Measurements from ENCODE around the gene ERCC4.

ERCC4 gene

GRCh38 chr16:13973321-13974023 is 53.5 kb downstream of the ERCC4 start:
- H3K9ac ChIP-seq (ENCODE audit: low read depth, low read length) = no peak overlapping the region
- H3K9me3 ChIP-seq (ENCODE audit: control insufficient read depth, insufficient read depth, low read length) = no peaks in the 10 kb centered on the region
- H3K4me1 ChIP-seq (ENCODE audit: insufficient read depth, low read length) = no peaks in the 10 kb centered on the region
- H3K36me3 ChIP-seq (ENCODE audit: insufficient read depth, low read length) = no peaks in the 10 kb centered on the region

- Histone ChIP-seq H3K36me3 (ENCODE audit: insufficient read depth, low read length) (no peaks in the 10 kb centered on the region), H3K9ac (ENCODE audit: low read depth, low read length) (no peak overlapping the region), H3K9me3 (ENCODE audit: control insufficient read depth, insufficient read depth, low read length) (peaks cover 7% of the 10 kb centered on the region; the same call in 1 of the 2 replicates), H3K4me1 (ENCODE audit: insufficient read depth, low read length) (no peaks in the 10 kb centered on the region)
Observed at GRCh38 chr16:13977177-13977576, 57.2 kb downstream of the ERCC4 start.

GRCh38 chr16:13982451-13982850 is 62.5 kb downstream of the ERCC4 start:
- Histone ChIP-seq H3K4me1 (ENCODE audit: insufficient read depth, low read length) (no peaks in the 10 kb centered on the region), H3K9me3 (ENCODE audit: control insufficient read depth, insufficient read depth, low read length) (peaks cover 7% of the 10 kb centered on the region; the same call in 1 of the 2 replicates), H3K36me3 (ENCODE audit: insufficient read depth, low read length) (no peaks in the 10 kb centered on the region), H3K9ac (ENCODE audit: low read depth, low read length) (no peak overlapping the region)

- Histone ChIP-seq H3K9me3 (ENCODE audit: control insufficient read depth, insufficient read depth, low read length) (peaks cover 7% of the 10 kb centered on the region; the same call in 1 of the 2 replicates), H3K36me3 (ENCODE audit: insufficient read depth, low read length) (no peaks in the 10 kb centered on the region)
Observed at GRCh38 chr16:13983625-13984024, 63.7 kb downstream of the ERCC4 start.

GRCh38 chr16:13984794-13985193 is 64.8 kb downstream of the ERCC4 start:
- no peak overlapping the region for H3K9ac ChIP-seq (ENCODE audit: low read depth, low read length)
- no peaks in the 10 kb centered on the region for H3K36me3 ChIP-seq (ENCODE audit: insufficient read depth, low read length)
- H3K4me1 ChIP-seq (ENCODE audit: insufficient read depth, low read length) = no peaks in the 10 kb centered on the region
- peaks cover 4% of the 10 kb centered on the region; the same call in 1 of the 2 replicates for H3K9me3 ChIP-seq (ENCODE audit: control insufficient read depth, insufficient read depth, low read length)

More at GRCh38 chr16:13983625-13984024, 63.7 kb downstream of the ERCC4 start:
- no peak overlapping the region for H3K9ac ChIP-seq (ENCODE audit: low read depth, low read length)
- H3K4me1 ChIP-seq (ENCODE audit: insufficient read depth, low read length) = no peaks in the 10 kb centered on the region

GRCh38 chr16:13988038-13988437 is 68.1 kb downstream of the ERCC4 start:
- Histone ChIP-seq H3K9ac (ENCODE audit: low read depth, low read length) (no peak overlapping the region), H3K4me1 (ENCODE audit: insufficient read depth, low read length) (no peaks in the 10 kb centered on the region), H3K9me3 (ENCODE audit: control insufficient read depth, insufficient read depth, low read length) (no peaks in the 10 kb centered on the region), H3K36me3 (ENCODE audit: insufficient read depth, low read length) (no peaks in the 10 kb centered on the region)

GRCh38 chr16:13992322-13992721 is 72.4 kb downstream of the ERCC4 start:
- H3K4me1 ChIP-seq (ENCODE audit: insufficient read depth, low read length) = no peaks in the 10 kb centered on the region
- no peak overlapping the region for H3K9ac ChIP-seq (ENCODE audit: low read depth, low read length)
- H3K9me3 ChIP-seq (ENCODE audit: control insufficient read depth, insufficient read depth, low read length) = no peaks in the 10 kb centered on the region
- H3K36me3 ChIP-seq (ENCODE audit: insufficient read depth, low read length) = no peaks in the 10 kb centered on the region

- Histone ChIP-seq H3K36me3 (ENCODE audit: insufficient read depth, low read length) (no peaks in the 10 kb centered on the region), H3K4me1 (ENCODE audit: insufficient read depth, low read length) (0 out of 2 replicates have a peak, but pooled peaks cover 4% of the 10 kb centered on the region), H3K9ac (ENCODE audit: low read depth, low read length) (no peak overlapping the region), H3K9me3 (ENCODE audit: control insufficient read depth, insufficient read depth, low read length) (no peaks in the 10 kb centered on the region)
Observed at GRCh38 chr16:13992976-13993375, 73.0 kb downstream of the ERCC4 start.

GRCh38 chr16:13994239-13995106 is 74.5 kb downstream of the ERCC4 start:
- 0 out of 2 replicates have a peak, but pooled peaks cover 5% of the 10 kb centered on the region for H3K4me1 ChIP-seq (ENCODE audit: insufficient read depth, low read length)
- H3K9me3 ChIP-seq (ENCODE audit: control insufficient read depth, insufficient read depth, low read length) = no peaks in the 10 kb centered on the region
- H3K36me3 ChIP-seq (ENCODE audit: insufficient read depth, low read length) = no peaks in the 10 kb centered on the region
- H3K9ac ChIP-seq (ENCODE audit: low read depth, low read length) = no peak overlapping the region

- Histone ChIP-seq H3K36me3 (ENCODE audit: insufficient read depth, low read length) (no peaks in the 10 kb centered on the region), H3K4me1 (ENCODE audit: insufficient read depth, low read length) (0 out of 2 replicates have a peak, but pooled peaks cover 5% of the 10 kb centered on the region), H3K9ac (ENCODE audit: low read depth, low read length) (no peak overlapping the region), H3K9me3 (ENCODE audit: control insufficient read depth, insufficient read depth, low read length) (no peaks in the 10 kb centered on the region)
Observed at GRCh38 chr16:13995194-13995593, 75.2 kb downstream of the ERCC4 start.

- no peaks in the 10 kb centered on the region for H3K36me3 ChIP-seq (ENCODE audit: insufficient read depth, low read length)
- H3K9ac ChIP-seq (ENCODE audit: low read depth, low read length) = no peak overlapping the region
- 0 out of 2 replicates have a peak, but pooled peaks cover 5% of the 10 kb centered on the region for H3K4me1 ChIP-seq (ENCODE audit: insufficient read depth, low read length)
- H3K9me3 ChIP-seq (ENCODE audit: control insufficient read depth, insufficient read depth, low read length) = no peaks in the 10 kb centered on the region
Observed at GRCh38 chr16:13996778-13997288, 76.9 kb downstream of the ERCC4 start.

- Histone ChIP-seq H3K36me3 (ENCODE audit: insufficient read depth, low read length) (no peaks in the 10 kb centered on the region), H3K9ac (ENCODE audit: low read depth, low read length) (no peak overlapping the region), H3K4me1 (ENCODE audit: insufficient read depth, low read length) (0 out of 2 replicates have a peak, but pooled peaks cover 8% of the 10 kb centered on the region), H3K9me3 (ENCODE audit: control insufficient read depth, insufficient read depth, low read length) (no peaks in the 10 kb centered on the region)
Observed at GRCh38 chr16:13997526-13997925, 77.6 kb downstream of the ERCC4 start.

- H3K36me3 ChIP-seq (ENCODE audit: insufficient read depth, low read length) = no peaks in the 10 kb centered on the region
- H3K9me3 ChIP-seq (ENCODE audit: control insufficient read depth, insufficient read depth, low read length) = no peaks in the 10 kb centered on the region
- H3K4me1 ChIP-seq (ENCODE audit: insufficient read depth, low read length) = 0 out of 2 replicates have a peak, but pooled peaks cover 12% of the 10 kb centered on the region
- H3K9ac ChIP-seq (ENCODE audit: low read depth, low read length) = no peak overlapping the region
Observed at GRCh38 chr16:13997933-13998332, 78.0 kb downstream of the ERCC4 start.

GRCh38 chr16:13999071-13999894 is 79.3 kb downstream of the ERCC4 start:
- H3K4me1 ChIP-seq (ENCODE audit: insufficient read depth, low read length) = 0 out of 2 replicates have a peak, but pooled peaks cover 12% of the 10 kb centered on the region
- H3K36me3 ChIP-seq (ENCODE audit: insufficient read depth, low read length) = no peaks in the 10 kb centered on the region
- H3K9ac ChIP-seq (ENCODE audit: low read depth, low read length) = no peak overlapping the region
- H3K9me3 ChIP-seq (ENCODE audit: control insufficient read depth, insufficient read depth, low read length) = no peaks in the 10 kb centered on the region
